NCI-H2227 (cell line): ENCODE measurements around the gene TBC1D1.

Experiments
- DNase-seq: peaks from one replicate; lab custom pipeline; 2025; ENCODE audit not compliant: unreplicated experiment; lab: John Stamatoyannopoulos, UW

TBC1D1 gene

DNA sequence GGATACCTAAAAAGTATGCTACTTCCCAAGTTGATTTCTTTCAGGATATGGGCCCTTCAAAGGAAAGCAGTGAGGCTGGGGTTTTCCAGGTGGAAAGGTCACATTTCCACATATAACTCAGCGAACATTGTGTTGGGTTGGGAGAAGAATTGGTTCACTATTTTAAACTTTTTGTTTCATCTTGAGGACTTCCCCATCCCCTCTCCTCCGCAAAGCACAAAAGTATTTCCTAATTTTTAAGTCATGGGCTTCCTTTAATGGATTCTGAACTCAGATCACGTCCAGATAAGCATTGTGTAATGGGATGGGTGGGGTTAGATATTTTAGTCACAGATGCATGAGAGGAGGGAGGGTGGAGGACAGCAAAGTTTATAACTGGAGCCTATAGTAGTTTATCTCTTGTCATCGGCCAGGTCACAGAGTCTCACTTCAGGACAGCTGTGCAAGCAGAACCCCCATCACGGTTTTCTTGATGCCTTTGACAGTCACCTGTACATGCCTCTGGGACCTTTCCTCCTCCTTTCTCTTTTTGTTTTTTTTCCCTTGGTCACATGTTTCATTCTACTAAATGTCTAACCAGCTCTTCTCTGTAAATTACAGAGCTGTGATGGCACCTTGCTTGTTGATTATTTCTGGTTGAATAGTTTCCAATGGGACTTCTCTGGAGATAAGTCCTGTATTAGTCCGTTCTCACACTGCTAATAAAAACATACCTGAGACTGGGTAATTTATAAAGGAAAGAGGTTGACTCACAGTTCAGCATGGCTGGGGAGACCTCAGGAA lies 184.7 kb downstream of the TBC1D1 start:
- no peak for DNase-seq

GRCh38 chr4:38076153-38076669 lies 185.3 kb downstream of the TBC1D1 start:
- DNase-seq = no peak

GRCh38 chr4:38077791-38078489 lies 187.1 kb downstream of the TBC1D1 start:
- no peak for DNase-seq

- no peak for DNase-seq
Measured at GRCh38 chr4:38078590-38079421, 187.9 kb downstream of the TBC1D1 start.

DNA sequence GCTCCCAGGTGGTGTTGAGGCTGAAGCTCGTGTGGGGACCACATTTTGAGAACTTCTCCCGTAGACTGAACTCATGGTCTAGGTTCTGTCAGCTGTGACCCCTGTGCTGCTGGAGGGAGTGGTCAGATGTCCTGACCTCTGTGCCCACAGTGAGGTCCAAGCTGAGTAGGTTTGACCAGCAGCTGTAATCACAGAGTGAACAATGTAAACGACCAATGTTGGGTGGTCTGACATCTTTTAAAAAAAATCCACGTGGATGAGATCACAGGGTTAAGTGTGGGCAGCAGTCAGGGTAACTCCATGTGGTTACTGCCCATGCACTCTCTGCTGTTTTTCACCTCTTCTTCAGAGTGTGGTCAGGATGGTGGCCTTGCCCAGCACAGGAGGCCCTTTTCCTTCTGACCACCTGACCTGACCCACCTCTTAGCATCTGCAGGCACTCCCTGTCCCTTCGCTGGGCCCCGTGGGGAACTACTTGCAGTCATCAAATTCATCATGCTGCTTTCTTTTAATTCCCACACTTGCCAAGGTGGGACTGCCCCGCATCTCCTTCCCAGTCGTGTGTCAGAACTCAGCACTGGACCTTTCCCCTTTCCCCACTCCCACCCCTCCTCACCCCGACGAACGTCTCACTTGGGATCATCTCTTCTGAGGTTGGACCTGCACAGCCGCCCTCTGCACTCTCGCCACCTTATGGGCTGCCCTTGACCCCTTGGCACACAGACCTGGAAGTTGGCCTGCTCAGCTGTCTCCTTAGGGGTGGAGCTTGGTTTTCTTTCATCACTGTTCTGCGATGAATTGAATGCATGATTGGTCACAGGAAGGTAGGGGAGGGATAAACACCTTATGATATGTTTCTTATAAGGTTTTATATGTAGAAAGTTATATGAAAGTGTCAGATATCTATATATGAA lies 189.4 kb downstream of the TBC1D1 start:
- no peak for DNase-seq

DNA sequence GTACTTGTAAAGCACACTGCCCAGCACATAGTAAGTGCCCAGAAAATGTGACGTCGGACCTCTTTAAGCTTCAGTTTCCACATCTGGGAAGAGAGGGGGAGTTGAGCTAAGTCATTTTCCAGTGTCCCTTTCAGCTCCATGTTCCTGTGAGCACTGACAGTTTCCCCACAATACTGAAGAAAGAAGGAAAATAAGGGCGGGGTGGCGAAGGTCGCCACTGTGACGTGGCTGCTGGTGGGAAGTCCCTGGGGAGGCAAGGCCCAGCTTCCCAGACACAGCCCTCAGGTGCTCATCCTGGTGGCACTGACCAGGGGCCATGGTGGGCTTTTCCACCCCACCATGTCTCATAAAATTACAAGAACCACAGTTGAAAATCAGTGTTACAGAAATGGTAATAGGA lies 191.1 kb downstream of the TBC1D1 start:
- DNase-seq = no peak

GRCh38 chr4:38082424-38083385 lies 191.8 kb downstream of the TBC1D1 start:
- no peak for DNase-seq

GRCh38 chr4:38084877-38085711 lies 194.2 kb downstream of the TBC1D1 start:
- DNase-seq = no peak

GRCh38 chr4:38085751-38086150 lies 194.9 kb downstream of the TBC1D1 start:
- no peak for DNase-seq

DNA sequence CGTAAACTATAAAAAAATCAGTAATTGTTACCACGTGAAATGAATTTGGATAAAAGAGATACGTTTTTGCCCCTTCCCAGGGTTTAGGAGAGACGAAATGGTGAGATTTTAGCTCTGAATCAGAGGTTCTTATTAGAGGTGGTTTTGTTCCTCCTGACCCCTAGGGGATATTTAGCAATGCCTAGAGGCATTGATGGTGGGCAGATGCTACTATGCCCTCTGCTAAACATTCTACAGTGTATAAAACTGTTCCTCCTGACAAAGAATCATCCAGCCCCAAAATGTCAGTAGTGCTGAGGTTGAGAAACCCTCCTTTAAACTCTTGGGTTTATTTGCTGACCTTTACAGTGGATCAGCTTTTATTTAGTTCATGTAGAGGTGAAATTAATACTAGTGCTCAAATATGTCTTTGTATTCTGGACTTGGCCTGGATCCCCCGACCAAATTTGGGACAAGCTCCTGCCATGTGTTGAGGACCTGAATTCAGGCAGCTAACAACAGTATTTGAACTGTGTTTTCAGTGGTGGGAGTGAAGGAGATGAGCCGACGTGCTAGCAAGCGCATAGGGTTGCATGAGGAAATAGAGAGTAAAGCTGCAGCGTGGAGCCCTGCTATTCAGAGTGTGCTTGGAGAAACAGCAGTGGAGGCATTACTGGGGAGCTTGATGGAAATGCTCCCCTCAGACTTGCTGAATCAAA lies 195.4 kb downstream of the TBC1D1 start:
- DNase-seq = no peak

GRCh38 chr4:38086849-38087226 lies 196.0 kb downstream of the TBC1D1 start:
- DNase-seq = no peak

DNA sequence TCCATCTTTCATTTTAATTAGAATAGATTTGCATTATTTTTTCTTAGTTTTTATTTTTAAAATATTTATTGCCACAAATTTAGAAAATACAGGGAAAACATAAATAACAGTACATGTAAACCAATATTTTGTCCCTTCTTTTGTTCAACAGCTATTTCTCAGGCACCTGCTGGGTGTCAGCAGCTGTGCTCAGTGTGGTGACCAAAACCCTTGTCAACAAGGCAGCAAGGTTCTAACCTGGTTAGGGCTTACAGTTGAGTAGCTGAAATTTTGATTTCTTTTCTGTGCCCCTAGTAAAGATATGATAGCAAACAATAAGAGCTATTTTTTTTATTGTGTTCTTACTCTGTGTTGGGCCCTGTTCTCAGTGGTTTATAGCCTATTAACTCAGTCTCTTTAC lies 197.4 kb downstream of the TBC1D1 start:
- no peak for DNase-seq

DNA sequence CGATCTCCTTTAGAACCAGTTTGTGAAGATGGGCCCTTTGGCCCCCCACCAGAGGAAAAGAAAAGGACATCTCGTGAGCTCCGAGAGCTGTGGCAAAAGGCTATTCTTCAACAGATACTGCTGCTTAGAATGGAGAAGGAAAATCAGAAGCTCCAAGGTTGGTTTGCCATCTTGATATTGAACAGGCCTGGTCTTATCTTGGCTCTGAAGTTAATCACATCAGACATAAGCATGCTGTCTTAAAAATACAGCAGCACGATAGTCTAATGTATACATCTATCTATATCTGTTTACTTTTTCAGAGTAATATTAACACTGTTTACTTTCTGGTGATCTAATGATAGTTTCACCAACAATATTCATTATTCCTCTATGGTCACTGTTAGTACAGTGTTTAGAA lies 199.1 kb downstream of the TBC1D1 start:
- DNase-seq = no peak

- DNase-seq = no peak
Measured at GRCh38 chr4:38090455-38091246, 199.8 kb downstream of the TBC1D1 start.

DNA sequence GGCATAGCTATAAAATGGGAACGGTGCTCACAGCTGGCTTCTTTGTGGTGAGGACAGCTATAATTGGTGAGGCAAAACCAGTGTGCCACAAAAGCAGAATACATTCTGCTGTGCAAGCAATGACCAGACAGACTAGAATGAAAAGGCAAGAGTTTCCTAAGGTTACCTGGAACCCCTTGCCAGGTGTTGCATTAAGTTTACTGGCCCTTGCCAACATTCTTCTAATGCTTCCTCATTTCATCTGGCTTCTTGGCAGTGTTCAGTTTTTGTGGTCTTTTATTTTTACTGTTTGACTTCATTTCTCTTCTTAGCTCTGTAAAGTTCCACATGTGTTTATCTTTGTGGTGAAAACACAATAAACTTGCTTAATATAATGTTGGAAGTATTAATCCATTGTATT lies 200.8 kb downstream of the TBC1D1 start:
- no peak for DNase-seq

- DNase-seq = no peak
Measured at GRCh38 chr4:38092701-38093100, 201.8 kb downstream of the TBC1D1 start.

DNA sequence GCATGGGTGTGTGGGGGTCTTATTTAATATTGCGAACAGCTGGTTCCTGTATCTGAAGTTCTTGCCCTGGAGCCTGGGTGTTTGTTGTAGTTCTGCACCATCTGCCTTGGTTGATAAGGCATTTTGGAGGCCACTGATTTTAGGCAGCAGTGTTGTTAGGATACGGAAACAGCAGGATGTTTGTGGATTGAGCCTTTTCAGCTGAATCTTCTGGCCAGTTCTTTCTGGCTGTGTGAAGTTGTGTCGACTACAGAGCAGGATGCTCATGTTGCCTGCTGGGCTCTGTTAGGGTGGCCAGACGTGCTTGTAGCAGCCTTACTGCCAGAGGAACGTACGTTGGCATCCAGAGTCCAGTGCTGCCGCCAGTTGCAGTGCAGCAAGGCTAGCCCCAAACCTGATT lies 203.5 kb downstream of the TBC1D1 start:
- DNase-seq = no peak
